Cardiac muscle cell (in vitro differentiated cells and primary cell): ENCODE data around the gene FOXJ3. TPM values are rescaled to one million over a fixed set of nuclear protein-coding genes. Genes with fewer than 3 reads are reported as not detected.

ENCODE experiments used
- DNase-seq, 2 donors: peaks; one replicate each; pipeline versions ENCODE4 v3.0.0 to v3.0.0-alpha.2; 2010 to 2017; ENCODE audit warnings: low read depth in 1 of 2, low spot score in 1 of 2
- H3K27ac ChIP-seq: fragments of 200-600 bp; sonication (generic); 2 replicates; pipeline ENCODE4 v1.5.1; 2016
- H3K27me3 ChIP-seq: fragments of 200-600 bp; sonication (generic); 2 replicates; pipeline ENCODE4 v1.6.0; 2016; ENCODE audit warnings: control low read depth
- H3K36me3 ChIP-seq: fragments of 200-600 bp; sonication (generic); 2 replicates; pipeline ENCODE4 v1.5.1; 2016; ENCODE audit warnings: control low read depth
- H3K4me1 ChIP-seq: fragments of 200-600 bp; sonication (generic); 2 replicates; pipeline ENCODE4 v1.8.1; 2017; ENCODE audit warnings: low read depth, mild to moderate bottlenecking, mixed run types
- H3K4me3 ChIP-seq: fragments of 200-600 bp; sonication (generic); 2 replicates; pipeline ENCODE4 v1.5.1; 2016; ENCODE audit warnings: mild to moderate bottlenecking
- H3K9me3 ChIP-seq: fragments of 200-600 bp; sonication (generic); 2 replicates; pipeline ENCODE4 v1.5.1; 2017; ENCODE audit warnings: low read depth, mild to moderate bottlenecking, control low read depth
- CTCF ChIP-seq: IDR thresholded peaks from 2 replicates; pipeline ENCODE4 v1.5.1; 2012; ENCODE audit warnings: low read depth, mild to moderate bottlenecking, low read length
- polyA plus RNA-seq: library from polyadenylated mRNA; unstranded; fragments of >200 nt; fragmentation: Nextera tagmentation; extraction: Ambion mirVana; gene quantifications from 2 replicates; pipeline ENCODE4 v1.2.1, GENCODE V29; 2016
- total RNA-seq: library from RNA; depleted of rRNA; stranded (reverse); fragments of >200 nt; gene quantifications from 2 replicates; pipeline ENCODE4 v1.2.3, GENCODE V29; 2016

The FOXJ3 gene
- total and polyA plus RNA-seq, 2 experiments from 2014 or later: 25.4 to 54.1 TPM

- Histone ChIP-seq H3K27me3 (no peaks in the 10 kb centered on the region), H3K4me1 (no peaks in the 10 kb centered on the region), H3K9me3 (no peaks in the 10 kb centered on the region), H3K36me3 (no peaks in the 10 kb centered on the region), H3K27ac (no peak overlapping the region), H3K4me3 (no peak overlapping the region)
- no peak for TF ChIP-seq CTCF
- DNase-seq: no peak
Observed at GRCh38 chr1:42138586-42138985, 196.4 kb downstream of the FOXJ3 start.

- no peaks in the 10 kb centered on the region for H3K36me3 ChIP-seq
- H3K4me1 ChIP-seq: no peaks in the 10 kb centered on the region
- no peaks in the 10 kb centered on the region for H3K9me3 ChIP-seq
- TF ChIP-seq CTCF: no peak
- no peak overlapping the region for H3K4me3 ChIP-seq
- no peaks in the 10 kb centered on the region for H3K27me3 ChIP-seq
- no peak overlapping the region for H3K27ac ChIP-seq
- no peak for DNase-seq
Observed at GRCh38 chr1:42137766-42138165, 197.3 kb downstream of the FOXJ3 start.

- H3K36me3 ChIP-seq: no peaks in the 10 kb centered on the region
- TF ChIP-seq CTCF: no peak
- no peaks in the 10 kb centered on the region for H3K4me1 ChIP-seq
- DNase-seq: no peak
- H3K4me3 ChIP-seq: no peak overlapping the region
- H3K27ac ChIP-seq: no peak overlapping the region
- H3K9me3 ChIP-seq: no peaks in the 10 kb centered on the region
- no peaks in the 10 kb centered on the region for H3K27me3 ChIP-seq
Observed at GRCh38 chr1:42136466-42136865, 198.6 kb downstream of the FOXJ3 start.

- peak in 1 of 2 donors; percentile 25 for DNase-seq
- H3K4me3 ChIP-seq: no peak overlapping the region
- H3K9me3 ChIP-seq: no peaks in the 10 kb centered on the region
- H3K27me3 ChIP-seq: no peaks in the 10 kb centered on the region
- no peaks in the 10 kb centered on the region for H3K36me3 ChIP-seq
- no peak for TF ChIP-seq CTCF
- no peak overlapping the region for H3K27ac ChIP-seq
- H3K4me1 ChIP-seq: no peaks in the 10 kb centered on the region
Observed at GRCh38 chr1:42135426-42135825, 199.6 kb downstream of the FOXJ3 start.

- H3K27ac ChIP-seq: no peak overlapping the region
- H3K27me3 ChIP-seq: no peaks in the 10 kb centered on the region
- no peak for TF ChIP-seq CTCF
- no peaks in the 10 kb centered on the region for H3K36me3 ChIP-seq
- no peaks in the 10 kb centered on the region for H3K9me3 ChIP-seq
- no peaks in the 10 kb centered on the region for H3K4me1 ChIP-seq
- no peak for DNase-seq
- no peak overlapping the region for H3K4me3 ChIP-seq
Observed at GRCh38 chr1:42133809-42134526, 201.1 kb downstream of the FOXJ3 start.
